ENCODE measurements around the gene IFT43.

Gene IFT43

DNA sequence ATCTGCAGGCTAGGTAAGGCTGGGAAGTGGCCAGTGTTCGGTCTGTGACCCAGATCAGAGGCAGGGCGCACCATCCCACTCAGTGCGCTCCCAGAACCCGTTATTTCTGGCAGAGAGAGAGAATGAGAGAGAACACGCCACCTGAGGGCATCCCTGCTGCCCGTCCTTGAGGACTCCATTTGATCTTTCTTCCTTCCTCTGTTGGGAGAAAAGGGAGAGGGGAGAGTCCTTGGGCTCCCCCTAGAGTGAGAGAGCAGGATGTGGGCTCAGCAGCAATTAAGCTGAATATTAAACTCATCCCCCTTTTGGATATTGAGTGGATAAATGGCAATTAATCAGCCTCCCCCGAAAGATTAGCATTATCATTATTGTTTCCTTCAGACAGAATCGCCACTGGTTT lies 70.6 kb downstream of the IFT43 start:
- Histone ChIP-seq H3K27me3 (ENCODE audit: control insufficient read depth in 1 of 2, insufficient read depth in 2 of 2, low read length in 2 of 2) (no peaks in the 10 kb centered on the region), H3K9me3 (ENCODE audit: low read length) (no peaks in the 10 kb centered on the region), H3K27ac (ENCODE audit: low read depth, low read length) (no peak overlapping the region), H3K9ac (ENCODE audit: low read length) (no peak overlapping the region), H3K36me3 (ENCODE audit: insufficient read depth, low read length) (peaks cover 12% of the 10 kb centered on the region), H3K4me1 (ENCODE audit: insufficient read depth, low read length) (no peaks in the 10 kb centered on the region), H3K4me3 (ENCODE audit: low read depth in 1 of 2, low read length in 2 of 2) (no peak overlapping the region)

- H3K27ac ChIP-seq (ENCODE audit: low read depth, low read length), result no peak overlapping the region
- no peak overlapping the region for H3K9ac ChIP-seq (ENCODE audit: low read length)
- no peaks in the 10 kb centered on the region for H3K9me3 ChIP-seq (ENCODE audit: low read length)
- H3K27me3 ChIP-seq (ENCODE audit: control insufficient read depth in 1 of 2, insufficient read depth in 2 of 2, low read length in 2 of 2), result no peaks in the 10 kb centered on the region
- no peak overlapping the region for H3K4me3 ChIP-seq (ENCODE audit: low read depth in 1 of 2, low read length in 2 of 2)
- peaks cover 12% of the 10 kb centered on the region for H3K36me3 ChIP-seq (ENCODE audit: insufficient read depth, low read length)
- no peaks in the 10 kb centered on the region for H3K4me1 ChIP-seq (ENCODE audit: insufficient read depth, low read length)
These were observed 72.4 kb downstream of the IFT43 start for GRCh38 chr14:76057914-76058313.

- Histone ChIP-seq H3K36me3 (ENCODE audit: insufficient read depth, low read length) (peaks cover 28% of the 10 kb centered on the region), H3K9ac (ENCODE audit: low read length) (no peak overlapping the region), H3K4me1 (ENCODE audit: insufficient read depth, low read length) (no peaks in the 10 kb centered on the region), H3K4me3 (ENCODE audit: low read depth in 1 of 2, low read length in 2 of 2) (no peak overlapping the region), H3K27me3 (ENCODE audit: control insufficient read depth in 1 of 2, insufficient read depth in 2 of 2, low read length in 2 of 2) (no peaks in the 10 kb centered on the region), H3K9me3 (ENCODE audit: low read length) (no peaks in the 10 kb centered on the region), H3K27ac (ENCODE audit: low read depth, low read length) (no peak overlapping the region)
These were observed 77.8 kb downstream of the IFT43 start for GRCh38 chr14:76063327-76063726.

- Histone ChIP-seq H3K27ac (ENCODE audit: low read depth, low read length) (no peak overlapping the region), H3K4me1 (ENCODE audit: insufficient read depth, low read length) (no peaks in the 10 kb centered on the region), H3K9ac (ENCODE audit: low read length) (no peak overlapping the region), H3K4me3 (ENCODE audit: low read depth in 1 of 2, low read length in 2 of 2) (no peak overlapping the region), H3K36me3 (ENCODE audit: insufficient read depth, low read length) (peaks cover 15% of the 10 kb centered on the region), H3K9me3 (ENCODE audit: low read length) (no peaks in the 10 kb centered on the region), H3K27me3 (ENCODE audit: control insufficient read depth in 1 of 2, insufficient read depth in 2 of 2, low read length in 2 of 2) (no peaks in the 10 kb centered on the region)
These were observed 80.0 kb downstream of the IFT43 start for GRCh38 chr14:76065519-76065918.

GRCh38 chr14:76067536-76067935 lies 82.0 kb downstream of the IFT43 start:
- H3K9me3 ChIP-seq (ENCODE audit: low read length), result no peaks in the 10 kb centered on the region
- H3K27me3 ChIP-seq (ENCODE audit: control insufficient read depth in 1 of 2, insufficient read depth in 2 of 2, low read length in 2 of 2), result no peaks in the 10 kb centered on the region
- H3K36me3 ChIP-seq (ENCODE audit: insufficient read depth, low read length), result peaks cover 15% of the 10 kb centered on the region

DNA sequence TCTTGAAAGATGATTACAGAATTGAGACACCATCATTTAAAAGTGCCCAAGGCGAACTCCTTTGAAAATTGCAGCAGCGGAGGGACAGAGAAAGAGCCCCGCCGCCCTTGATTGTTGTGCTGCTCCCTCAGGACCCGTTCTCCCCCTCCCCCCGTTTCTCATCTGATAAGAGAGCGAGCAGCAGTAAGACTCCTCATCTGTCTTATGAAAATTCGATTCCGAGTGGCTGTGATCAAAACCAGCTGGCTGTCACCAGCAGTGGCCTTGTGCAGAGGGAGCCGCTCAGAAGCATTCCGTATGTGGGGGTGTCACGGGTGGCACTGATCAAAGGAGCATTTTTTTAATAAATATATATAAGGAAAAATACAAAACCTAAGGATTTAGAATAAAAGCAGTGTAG lies 88.2 kb downstream of the IFT43 start:
- no peaks in the 10 kb centered on the region for H3K36me3 ChIP-seq (ENCODE audit: insufficient read depth, low read length)
- H3K9me3 ChIP-seq (ENCODE audit: low read length), result no peaks in the 10 kb centered on the region

More at GRCh38 chr14:76067536-76067935, 82.0 kb downstream of the IFT43 start:
- no peaks in the 10 kb centered on the region for H3K4me1 ChIP-seq (ENCODE audit: insufficient read depth, low read length)
- H3K27ac ChIP-seq (ENCODE audit: low read depth, low read length), result no peak overlapping the region
- H3K9ac ChIP-seq (ENCODE audit: low read length), result no peak overlapping the region
- no peak overlapping the region for H3K4me3 ChIP-seq (ENCODE audit: low read depth in 1 of 2, low read length in 2 of 2)

DNA sequence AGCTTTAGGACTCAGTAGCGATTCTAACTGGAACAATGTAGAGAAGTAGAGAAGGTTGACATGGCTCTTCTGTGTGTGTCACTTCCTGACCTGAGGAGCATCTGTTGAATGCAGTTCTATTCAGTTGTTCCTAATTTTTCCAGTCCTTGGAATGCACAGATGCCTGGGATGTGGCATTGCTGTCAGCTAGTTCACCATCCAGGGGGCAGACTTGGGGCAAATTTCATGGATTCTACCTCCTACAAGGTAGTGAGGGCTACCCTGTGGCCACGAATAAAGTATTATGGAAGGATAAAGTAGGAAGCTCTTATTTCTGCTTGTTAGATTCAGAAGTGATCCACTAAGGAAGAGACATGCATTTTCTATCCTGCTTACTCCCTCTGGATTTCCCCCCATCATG lies 91.8 kb downstream of the IFT43 start:
- Histone ChIP-seq H3K9ac (ENCODE audit: low read length) (no peak overlapping the region), H3K27me3 (ENCODE audit: control insufficient read depth in 1 of 2, insufficient read depth in 2 of 2, low read length in 2 of 2) (no peaks in the 10 kb centered on the region), H3K4me1 (ENCODE audit: insufficient read depth, low read length) (no peaks in the 10 kb centered on the region), H3K9me3 (ENCODE audit: low read length) (no peaks in the 10 kb centered on the region), H3K4me3 (ENCODE audit: low read depth in 1 of 2, low read length in 2 of 2) (no peak overlapping the region), H3K27ac (ENCODE audit: low read depth, low read length) (no peak overlapping the region), H3K36me3 (ENCODE audit: insufficient read depth, low read length) (peaks cover 10% of the 10 kb centered on the region)

More for the DNA sequence above, 88.2 kb downstream of the IFT43 start:
- H3K27me3 ChIP-seq (ENCODE audit: control insufficient read depth in 1 of 2, insufficient read depth in 2 of 2, low read length in 2 of 2), result no peaks in the 10 kb centered on the region
- no peak overlapping the region for H3K4me3 ChIP-seq (ENCODE audit: low read depth in 1 of 2, low read length in 2 of 2)
- no peak overlapping the region for H3K27ac ChIP-seq (ENCODE audit: low read depth, low read length)
- H3K9ac ChIP-seq (ENCODE audit: low read length), result no peak overlapping the region
- no peaks in the 10 kb centered on the region for H3K4me1 ChIP-seq (ENCODE audit: insufficient read depth, low read length)

- no peak overlapping the region for H3K4me3 ChIP-seq (ENCODE audit: low read depth in 1 of 2, low read length in 2 of 2)
- no peaks in the 10 kb centered on the region for H3K27me3 ChIP-seq (ENCODE audit: control insufficient read depth in 1 of 2, insufficient read depth in 2 of 2, low read length in 2 of 2)
- H3K9ac ChIP-seq (ENCODE audit: low read length), result no peak overlapping the region
- no peak overlapping the region for H3K27ac ChIP-seq (ENCODE audit: low read depth, low read length)
- H3K36me3 ChIP-seq (ENCODE audit: insufficient read depth, low read length), result peaks cover 17% of the 10 kb centered on the region
- no peaks in the 10 kb centered on the region for H3K9me3 ChIP-seq (ENCODE audit: low read length)
- H3K4me1 ChIP-seq (ENCODE audit: insufficient read depth, low read length), result no peaks in the 10 kb centered on the region
These were observed 92.9 kb downstream of the IFT43 start for GRCh38 chr14:76078501-76078900.

- Histone ChIP-seq H3K36me3 (ENCODE audit: insufficient read depth, low read length) (peaks cover 17% of the 10 kb centered on the region), H3K27me3 (ENCODE audit: control insufficient read depth in 1 of 2, insufficient read depth in 2 of 2, low read length in 2 of 2) (no peaks in the 10 kb centered on the region), H3K27ac (ENCODE audit: low read depth, low read length) (no peak overlapping the region), H3K4me1 (ENCODE audit: insufficient read depth, low read length) (no peaks in the 10 kb centered on the region), H3K9me3 (ENCODE audit: low read length) (no peaks in the 10 kb centered on the region), H3K9ac (ENCODE audit: low read length) (no peak overlapping the region), H3K4me3 (ENCODE audit: low read depth in 1 of 2, low read length in 2 of 2) (no peak overlapping the region)
These were observed 94.5 kb downstream of the IFT43 start for GRCh38 chr14:76080025-76080424.

GRCh38 chr14:76080471-76080870 lies 94.9 kb downstream of the IFT43 start:
- Histone ChIP-seq H3K9me3 (ENCODE audit: low read length) (no peaks in the 10 kb centered on the region), H3K27me3 (ENCODE audit: control insufficient read depth in 1 of 2, insufficient read depth in 2 of 2, low read length in 2 of 2) (no peaks in the 10 kb centered on the region), H3K4me3 (ENCODE audit: low read depth in 1 of 2, low read length in 2 of 2) (no peak overlapping the region), H3K9ac (ENCODE audit: low read length) (no peak overlapping the region), H3K4me1 (ENCODE audit: insufficient read depth, low read length) (no peaks in the 10 kb centered on the region), H3K36me3 (ENCODE audit: insufficient read depth, low read length) (peaks cover 17% of the 10 kb centered on the region), H3K27ac (ENCODE audit: low read depth, low read length) (no peak overlapping the region)

DNA sequence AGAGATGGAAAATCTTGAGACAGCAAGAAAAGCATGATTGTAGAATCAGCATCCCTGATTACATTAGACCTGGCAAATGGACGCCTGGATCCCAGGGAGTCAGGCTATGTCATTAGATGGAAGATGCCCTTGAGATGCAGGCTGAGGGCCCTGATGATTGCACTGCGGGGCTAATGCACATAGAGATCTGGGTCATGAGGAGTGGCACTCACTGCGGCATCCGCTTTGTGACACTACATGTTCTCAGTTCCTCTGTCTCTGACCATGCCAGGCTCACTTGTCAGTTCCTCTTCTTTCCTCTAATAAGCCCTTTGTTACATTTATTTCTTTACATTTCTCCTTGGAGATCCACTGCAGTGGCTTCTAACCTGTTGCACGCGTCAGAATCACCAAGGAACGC lies 96.1 kb downstream of the IFT43 start:
- no peaks in the 10 kb centered on the region for H3K9me3 ChIP-seq (ENCODE audit: low read length)
- H3K9ac ChIP-seq (ENCODE audit: low read length), result no peak overlapping the region
- H3K27ac ChIP-seq (ENCODE audit: low read depth, low read length), result no peak overlapping the region
- H3K4me3 ChIP-seq (ENCODE audit: low read depth in 1 of 2, low read length in 2 of 2), result no peak overlapping the region
- H3K4me1 ChIP-seq (ENCODE audit: insufficient read depth, low read length), result no peaks in the 10 kb centered on the region
- no peaks in the 10 kb centered on the region for H3K27me3 ChIP-seq (ENCODE audit: control insufficient read depth in 1 of 2, insufficient read depth in 2 of 2, low read length in 2 of 2)
- H3K36me3 ChIP-seq (ENCODE audit: insufficient read depth, low read length), result peaks cover 17% of the 10 kb centered on the region

DNA sequence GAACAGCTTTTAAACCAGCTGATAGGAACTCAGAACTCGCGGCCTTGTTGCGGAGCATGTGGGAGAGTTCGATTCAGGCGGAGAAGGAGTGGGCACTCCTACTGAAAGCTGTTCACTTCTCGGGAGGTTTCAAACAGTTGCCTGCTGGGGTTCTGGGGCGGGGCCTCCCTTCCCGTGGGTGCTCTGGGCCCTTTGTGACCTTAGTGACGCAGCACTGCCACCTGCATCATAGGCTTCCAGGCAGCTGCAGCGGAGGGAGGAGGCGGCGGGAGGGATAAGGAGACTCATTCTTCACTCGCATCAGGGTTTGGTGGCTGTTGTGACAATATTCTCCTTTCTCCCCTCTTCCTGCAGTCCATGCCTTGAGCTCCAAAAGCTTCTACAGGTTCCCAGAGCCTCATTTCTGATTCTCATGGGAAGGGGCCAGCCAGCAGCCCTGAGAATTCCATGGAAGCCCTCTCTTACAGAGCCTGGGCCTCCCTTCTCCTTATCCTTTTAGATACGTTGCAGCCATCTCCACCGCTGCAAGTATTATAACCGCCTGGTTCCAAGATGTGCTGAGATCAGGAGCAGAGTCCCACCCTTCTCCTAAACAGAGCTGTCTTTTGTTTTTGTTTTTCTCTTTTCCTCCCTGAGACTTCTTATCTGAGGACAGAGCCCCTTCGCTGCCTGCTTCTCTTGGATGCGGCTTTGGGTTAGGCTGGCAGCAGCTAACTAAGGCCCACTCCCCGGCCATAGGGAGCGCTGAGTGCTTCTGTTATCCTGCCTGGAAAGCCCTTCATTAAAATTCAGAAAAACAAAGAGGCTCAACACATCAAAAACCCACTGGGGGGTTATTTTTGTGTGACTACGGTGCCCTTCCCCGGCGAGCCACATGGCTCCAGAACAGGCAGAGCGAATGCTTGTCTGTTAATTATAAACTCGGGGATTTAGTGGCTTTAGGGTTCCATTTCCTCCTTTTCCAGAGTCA lies 98.5 kb downstream of the IFT43 start:
- Histone ChIP-seq H3K9me3 (ENCODE audit: low read length) (no peaks in the 10 kb centered on the region), H3K4me3 (ENCODE audit: low read depth in 1 of 2, low read length in 2 of 2) (no peak overlapping the region), H3K27me3 (ENCODE audit: control insufficient read depth in 1 of 2, insufficient read depth in 2 of 2, low read length in 2 of 2) (no peaks in the 10 kb centered on the region), H3K36me3 (ENCODE audit: insufficient read depth, low read length) (peaks cover 17% of the 10 kb centered on the region), H3K4me1 (ENCODE audit: insufficient read depth, low read length) (no peaks in the 10 kb centered on the region), H3K9ac (ENCODE audit: low read length) (no peak overlapping the region), H3K27ac (ENCODE audit: low read depth, low read length) (no peak overlapping the region)
